GM21528 (cell line): ENCODE data around the gene SUPV3L1.
"Not testable (repeated sequence)": the region's sequence is repeated elsewhere in the genome, so short reads cannot be mapped to it uniquely, and the experiment has no call there.

Experiments used
- ATAC-seq: cut with Tn5 transposase; IDR thresholded peaks from one replicate; pipeline ENCODE4 v1.9.1; 2021; ENCODE audit warnings: mild to moderate bottlenecking, moderate library complexity; ENCODE audit not compliant: unreplicated experiment, low FRiP score

The SUPV3L1 gene

DNA sequence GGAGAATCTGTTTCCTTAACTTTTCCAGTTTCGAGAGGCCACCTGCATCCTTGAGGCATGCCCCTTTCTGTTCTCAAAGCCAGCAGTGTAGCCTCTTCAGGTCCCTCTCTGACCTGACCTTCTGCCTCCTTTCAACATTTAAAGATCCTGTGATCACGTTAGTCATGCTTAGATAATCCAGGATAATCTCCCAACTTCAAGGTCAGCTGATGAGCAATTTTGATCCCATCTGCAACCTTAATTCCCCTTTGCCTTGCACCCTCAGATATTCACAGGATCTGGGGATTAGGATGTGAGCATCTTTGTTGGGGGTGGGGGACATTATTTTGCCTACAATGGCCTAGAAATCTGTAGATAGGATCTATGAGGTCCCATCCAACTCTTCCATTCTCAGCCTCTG, 48.1 kb downstream of the SUPV3L1 start:
- ATAC-seq: no peak

- ATAC-seq: no peak
Observed at GRCh38 chr10:69229616-69229916, 49.5 kb downstream of the SUPV3L1 start.

GRCh38 chr10:69230128-69230527, 50.1 kb downstream of the SUPV3L1 start:
- no peak for ATAC-seq

DNA sequence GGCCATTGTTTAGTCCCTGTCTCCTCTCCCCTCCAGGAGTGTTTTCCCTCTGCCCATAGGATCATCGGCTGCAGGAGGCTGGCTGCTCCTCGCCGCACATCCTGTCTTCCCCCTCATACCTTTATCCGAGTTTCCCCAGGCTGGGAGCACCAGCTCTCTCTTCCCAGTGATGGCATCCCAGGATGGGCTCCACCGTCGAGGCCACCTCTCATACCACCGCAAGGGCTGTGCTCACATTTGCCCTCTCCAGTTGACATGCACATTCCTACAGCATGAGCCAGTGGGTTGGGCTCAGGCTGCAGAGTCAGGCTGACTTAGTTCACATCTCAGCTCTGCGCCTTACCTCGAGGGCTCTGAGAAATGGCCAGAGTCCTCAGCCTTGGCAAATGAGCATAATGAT, 52.2 kb downstream of the SUPV3L1 start:
- no peak for ATAC-seq

GRCh38 chr10:69232736-69233480, 52.9 kb downstream of the SUPV3L1 start:
- ATAC-seq: no peak

DNA sequence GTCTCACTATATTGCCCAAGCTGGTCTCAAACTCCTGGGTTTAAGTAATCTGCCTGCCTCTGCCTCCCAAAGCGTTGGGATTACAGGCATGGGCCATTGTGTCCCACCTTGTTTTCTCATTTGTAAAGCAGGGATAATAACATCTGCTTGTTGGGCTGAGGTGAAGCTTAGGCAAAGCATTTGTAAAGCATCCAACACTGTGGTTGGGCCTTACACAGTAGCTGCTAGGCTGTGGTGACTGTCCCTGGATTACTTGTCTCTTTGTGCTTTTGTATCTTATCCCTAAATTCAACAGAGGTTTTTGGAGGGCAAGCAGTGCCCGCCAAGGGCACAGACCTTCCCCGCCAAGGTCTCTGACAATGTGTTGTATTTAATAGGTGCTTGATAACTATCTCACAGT, 54.4 kb downstream of the SUPV3L1 start:
- no peak for ATAC-seq

DNA sequence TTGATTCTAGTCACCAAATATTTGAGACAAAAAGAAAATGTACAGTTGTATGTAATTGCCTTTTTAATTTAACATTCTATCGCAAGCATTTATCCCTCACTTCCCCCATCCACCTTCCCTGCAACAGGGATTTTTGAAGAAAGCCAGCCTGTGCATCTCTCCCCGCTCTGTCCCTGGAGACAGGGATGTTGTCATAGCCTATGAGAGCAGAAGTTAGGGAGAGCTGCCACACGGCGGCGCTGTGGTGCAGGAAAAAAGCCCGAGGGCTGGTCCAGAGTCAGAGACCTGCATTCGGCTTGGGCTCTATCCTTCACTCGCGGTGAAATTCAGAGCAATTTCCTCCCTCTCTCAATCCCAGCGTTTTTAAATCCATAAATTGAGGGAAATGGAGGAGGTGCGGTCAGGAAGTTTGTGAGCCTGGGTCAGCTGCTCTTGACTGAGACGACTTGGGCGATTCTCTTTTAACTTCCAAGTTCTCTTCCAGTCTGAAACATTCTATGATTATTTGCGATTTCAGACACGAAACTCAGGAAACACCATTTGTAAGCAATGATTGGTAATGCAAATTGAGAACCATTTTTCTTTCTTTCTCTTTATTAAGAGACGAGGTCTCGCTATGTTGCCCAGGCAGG, 57.6 kb downstream of the SUPV3L1 start:
- ATAC-seq: no peak

DNA sequence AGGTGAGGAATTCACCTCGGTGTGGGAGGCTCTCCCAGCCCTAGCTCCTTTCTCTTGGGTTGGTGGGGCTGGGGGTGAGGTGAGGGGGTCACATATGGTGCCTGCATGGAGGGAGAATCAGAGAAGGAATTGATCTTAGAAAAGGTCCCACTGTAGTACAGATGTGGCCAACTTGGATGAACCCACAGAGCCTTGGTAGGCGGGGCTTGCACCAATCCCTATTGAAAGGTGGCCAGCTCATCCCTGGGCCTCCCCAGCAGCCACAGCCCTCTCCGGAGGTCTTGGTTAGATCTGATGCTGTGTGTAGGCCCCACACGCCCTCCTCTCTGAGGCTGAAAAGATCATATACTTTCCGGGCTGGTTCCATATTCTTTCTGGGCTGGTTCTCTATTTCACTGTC, 59.1 kb downstream of the SUPV3L1 start:
- ATAC-seq: no peak

GRCh38 chr10:69239816-69240434, 59.9 kb downstream of the SUPV3L1 start:
- ATAC-seq: no peak

DNA sequence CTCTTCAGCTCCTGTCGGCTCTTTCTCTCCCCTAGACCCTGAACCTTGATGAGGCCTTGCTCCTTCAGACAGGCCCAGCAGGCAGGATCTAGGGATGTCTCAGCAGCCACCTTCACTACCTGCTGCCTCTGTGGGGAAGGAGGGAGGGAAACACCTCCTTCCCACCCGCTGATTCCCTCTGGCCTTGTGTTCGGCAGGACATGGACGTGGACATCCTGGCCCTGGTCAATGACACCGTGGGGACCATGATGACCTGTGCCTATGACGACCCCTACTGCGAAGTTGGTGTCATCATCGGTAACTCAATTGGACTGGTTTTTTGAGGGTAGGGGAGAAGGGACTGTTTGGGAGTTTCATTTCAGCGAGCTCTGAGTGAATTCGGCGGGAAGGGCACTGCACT, 60.4 kb downstream of the SUPV3L1 start:
- no peak for ATAC-seq

DNA sequence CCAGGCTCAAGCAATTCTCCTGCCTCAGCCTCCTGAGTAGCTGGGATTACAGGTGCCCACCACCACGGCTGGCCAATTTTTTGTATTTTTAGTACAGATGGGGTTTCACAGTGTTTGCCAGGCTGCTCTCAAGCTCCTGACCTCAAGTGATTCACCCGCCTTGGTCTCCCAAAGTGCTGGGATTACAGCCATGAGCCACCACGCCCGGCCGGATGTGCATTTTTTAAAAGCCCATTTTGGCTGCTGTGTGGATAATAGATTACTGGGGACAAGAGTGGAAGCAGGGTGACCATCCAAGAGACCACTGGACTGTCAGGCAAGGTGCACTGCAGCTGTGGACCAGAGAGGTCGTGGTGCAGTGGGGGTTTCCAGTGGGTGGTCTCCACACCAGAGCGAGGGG, 61.5 kb downstream of the SUPV3L1 start:
- no peak for ATAC-seq

DNA sequence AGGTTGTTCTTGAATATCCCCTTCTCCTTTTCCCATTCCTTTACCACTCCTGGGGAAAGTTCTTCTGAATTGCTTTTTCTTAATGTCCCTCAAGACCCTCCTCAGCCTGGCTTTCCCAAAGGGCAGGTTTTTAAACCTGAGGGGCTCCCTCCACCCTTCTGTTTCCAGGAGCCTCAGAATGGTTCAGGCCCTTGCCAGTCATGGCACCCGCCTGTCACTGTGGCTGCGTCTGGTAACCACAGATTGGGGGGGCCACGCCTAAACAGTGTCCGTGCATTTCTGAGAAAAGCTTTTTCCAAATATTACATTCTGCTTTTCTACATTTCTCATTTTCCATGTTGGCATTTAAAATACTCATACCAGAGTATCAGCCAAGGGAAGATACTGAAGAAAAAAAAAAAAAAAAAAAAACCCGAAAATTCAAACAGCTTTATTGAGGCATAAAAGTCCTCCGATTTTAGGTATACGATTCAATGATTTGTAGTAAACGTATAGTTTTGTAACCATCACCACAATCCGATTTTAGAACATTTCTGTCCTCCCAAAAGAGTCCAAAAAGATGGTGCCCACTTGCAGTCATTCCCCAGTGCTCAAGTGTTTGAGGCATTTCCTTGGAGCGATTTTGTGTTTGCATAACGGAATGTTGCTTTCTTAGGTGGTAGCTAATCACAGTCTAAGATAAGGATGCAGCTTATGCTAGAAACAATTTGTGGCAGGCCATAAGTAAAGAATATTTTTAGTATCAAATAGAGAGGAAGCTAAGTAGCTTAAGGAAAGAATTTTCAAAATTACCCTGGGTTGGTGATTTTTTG, 62.2 kb downstream of the SUPV3L1 start:
- ATAC-seq: no peak

DNA sequence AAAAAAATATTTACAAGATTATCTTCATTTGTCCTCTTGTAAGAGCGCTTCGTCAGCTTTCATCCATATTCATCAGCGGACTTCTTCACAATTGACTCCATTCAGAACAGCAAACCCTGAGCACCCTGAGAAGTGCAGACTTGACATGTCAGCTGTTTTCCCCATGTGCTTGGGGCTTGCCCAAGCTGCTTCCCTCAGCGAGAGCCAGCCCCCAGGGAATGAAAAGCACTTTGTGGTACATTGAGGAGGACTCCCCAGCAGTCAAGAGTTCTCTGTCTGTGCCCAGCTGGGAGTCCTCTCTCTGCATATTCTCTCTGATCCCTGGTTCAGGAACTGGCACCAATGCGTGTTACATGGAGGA, 62.8 kb downstream of the SUPV3L1 start:
- ATAC-seq: no peak

- no peak for ATAC-seq
Observed at GRCh38 chr10:69243817-69244216, 63.8 kb downstream of the SUPV3L1 start.

DNA sequence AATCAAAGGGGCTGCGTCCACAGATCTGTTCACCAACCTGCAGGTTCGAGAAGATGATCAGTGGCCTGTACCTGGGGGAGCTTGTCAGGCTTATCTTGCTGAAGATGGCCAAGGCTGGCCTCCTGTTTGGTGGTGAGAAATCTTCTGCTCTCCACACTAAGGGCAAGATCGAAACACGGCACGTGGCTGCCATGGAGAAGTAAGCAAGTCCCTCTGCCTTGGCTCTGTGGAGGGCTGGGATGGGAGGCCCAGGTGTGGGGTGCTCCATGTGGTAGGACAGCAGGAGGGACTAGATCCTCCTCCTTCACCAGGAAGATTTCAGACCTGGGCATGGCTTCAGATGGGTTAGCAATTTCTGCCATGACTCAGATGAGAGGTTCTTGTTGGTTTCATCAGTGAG, 66.0 kb downstream of the SUPV3L1 start:
- no peak for ATAC-seq

DNA sequence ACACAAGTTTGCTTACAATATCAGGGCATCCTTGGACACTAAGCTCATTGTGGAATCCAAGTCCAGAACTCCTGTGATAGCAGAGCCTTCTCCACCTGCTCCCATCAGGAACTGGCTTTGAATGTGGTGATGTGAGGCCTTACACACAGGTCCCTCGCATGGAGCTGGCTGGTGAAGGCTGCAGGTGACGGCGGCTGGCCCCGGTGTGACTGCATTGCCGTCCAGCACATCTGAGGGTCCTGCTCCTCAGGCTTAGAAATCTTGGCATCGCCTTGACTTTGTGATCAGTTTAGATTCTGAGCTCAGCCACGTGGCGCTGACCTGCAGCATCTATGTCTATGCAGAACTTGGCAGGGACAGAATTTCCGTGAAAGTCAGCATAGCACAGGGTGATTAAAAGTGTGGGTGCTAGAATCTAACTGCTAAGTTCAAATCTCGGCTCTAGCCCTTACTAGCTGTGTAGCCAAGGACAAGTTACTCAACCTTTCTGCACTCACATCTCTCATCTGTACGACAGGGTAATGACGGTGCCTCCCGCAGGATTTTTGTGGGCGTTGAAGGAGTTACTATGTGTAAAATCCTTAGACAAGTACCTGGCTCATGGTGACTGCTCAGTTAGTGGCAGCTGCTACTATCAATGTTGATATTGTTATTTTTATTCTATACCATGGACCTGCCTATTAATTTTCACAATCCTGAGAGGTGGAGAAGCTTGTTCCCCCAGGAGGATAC, 66.7 kb downstream of the SUPV3L1 start:
- ATAC-seq: no peak

DNA sequence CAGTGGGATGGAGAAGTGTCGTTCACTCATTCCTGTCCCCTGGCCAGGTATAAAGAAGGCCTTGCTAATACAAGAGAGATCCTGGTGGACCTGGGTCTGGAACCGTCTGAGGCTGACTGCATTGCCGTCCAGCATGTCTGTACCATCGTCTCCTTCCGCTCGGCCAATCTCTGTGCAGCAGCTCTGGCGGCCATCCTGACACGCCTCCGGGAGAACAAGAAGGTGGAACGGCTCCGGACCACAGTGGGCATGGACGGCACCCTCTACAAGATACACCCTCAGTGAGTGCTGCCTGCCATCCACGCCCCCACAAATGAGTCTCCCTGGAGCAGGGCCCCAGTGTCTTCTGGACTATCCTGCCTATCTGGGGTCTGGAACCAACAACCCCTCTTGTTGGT, 67.3 kb downstream of the SUPV3L1 start:
- ATAC-seq: no peak

GRCh38 chr10:69248117-69248730, 68.2 kb downstream of the SUPV3L1 start:
- ATAC-seq: no peak

- no peak for ATAC-seq
Observed at GRCh38 chr10:69250041-69250440, 70.0 kb downstream of the SUPV3L1 start.

DNA sequence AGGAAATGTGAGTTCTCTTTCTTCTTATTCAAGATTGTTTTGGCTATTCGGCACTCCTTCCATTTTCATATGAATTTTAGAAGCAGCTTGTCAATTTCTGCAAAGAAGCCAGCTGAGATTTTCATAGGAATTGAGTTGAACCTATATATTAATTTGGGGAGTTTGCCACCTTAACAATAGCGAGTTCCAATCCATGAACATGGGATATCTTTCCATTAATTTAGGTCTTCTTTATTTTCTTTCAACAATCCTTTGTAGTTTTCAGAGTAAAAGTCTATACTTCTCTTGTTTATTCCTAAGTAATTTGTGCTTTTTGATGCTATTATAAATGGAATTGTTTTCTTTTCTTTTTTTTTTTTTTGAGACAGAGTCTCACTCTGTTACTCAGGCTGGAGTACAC, 71.4 kb downstream of the SUPV3L1 start:
- ATAC-seq: not testable (repeated sequence)
